Stimulated activated CD4-positive, alpha-beta T cell treated with anti-CD3 and anti-CD28 coated beads, Interleukin-4, amount 100 ng/mL, for 4 hours (primary cell): ENCODE measurements around the gene VWA8.
"Not testable (repeated sequence)": the region's sequence is repeated elsewhere in the genome, so short reads cannot be mapped to it uniquely, and the experiment has no call there.

Source experiments
- DNase-seq, 2 experiments: peaks; one replicate each; pipeline ENCODE4 v3.0.0-alpha.2; 2020

VWA8 gene

GRCh38 chr13:41788552-41788951 lies 172.4 kb downstream of the VWA8 start:
- no peak for DNase-seq

GRCh38 chr13:41785402-41786172 lies 175.3 kb downstream of the VWA8 start:
- DNase-seq, result no peak

- no peak for DNase-seq
Measured at GRCh38 chr13:41782086-41782485, 178.8 kb downstream of the VWA8 start.

GRCh38 chr13:41780715-41781706 lies 179.9 kb downstream of the VWA8 start:
- no peak for DNase-seq

- DNase-seq, result no peak
Measured at GRCh38 chr13:41775251-41775650, 185.7 kb downstream of the VWA8 start.

- no peak for DNase-seq
Measured at GRCh38 chr13:41774605-41775218, 186.2 kb downstream of the VWA8 start.

GRCh38 chr13:41767801-41768200 lies 193.1 kb downstream of the VWA8 start:
- no peak for DNase-seq

- no peak for DNase-seq
Measured at GRCh38 chr13:41766439-41766838, 194.5 kb downstream of the VWA8 start.

GRCh38 chr13:41765813-41766212 lies 195.1 kb downstream of the VWA8 start:
- no peak for DNase-seq

- DNase-seq, result no peak
Measured at GRCh38 chr13:41765020-41765419, 195.9 kb downstream of the VWA8 start.

- DNase-seq, result no peak
Measured at GRCh38 chr13:41764558-41764957, 196.4 kb downstream of the VWA8 start.

- no peak for DNase-seq
Measured at GRCh38 chr13:41763782-41764181, 197.1 kb downstream of the VWA8 start.

- no peak for DNase-seq
Measured at GRCh38 chr13:41762796-41763195, 198.1 kb downstream of the VWA8 start.

GRCh38 chr13:41756198-41756880 lies 204.6 kb downstream of the VWA8 start:
- no peak for DNase-seq

- no peak for DNase-seq
Measured at GRCh38 chr13:41751734-41752445, 209.0 kb downstream of the VWA8 start.

GRCh38 chr13:41751277-41751676 lies 209.6 kb downstream of the VWA8 start:
- DNase-seq, result no peak

- no peak for DNase-seq
Measured at GRCh38 chr13:41746259-41746658, 214.7 kb downstream of the VWA8 start.

GRCh38 chr13:41745496-41745895 lies 215.4 kb downstream of the VWA8 start:
- not testable (repeated sequence) for DNase-seq

GRCh38 chr13:41742917-41743552 lies 217.9 kb downstream of the VWA8 start:
- no peak for DNase-seq

GRCh38 chr13:41740479-41740878 lies 220.4 kb downstream of the VWA8 start:
- DNase-seq, result no peak

GRCh38 chr13:41722684-41723535 lies 238.0 kb downstream of the VWA8 start:
- no peak for DNase-seq
